NCI-H1048 (cell line): ENCODE measurements around the gene ZSWIM4.
"Not testable (repeated sequence)": the region's sequence is repeated elsewhere in the genome, so short reads cannot be mapped to it uniquely, and the experiment has no call there.

ENCODE experiments used
- DNase-seq: peaks from one replicate; lab custom pipeline; 2025; lab: John Stamatoyannopoulos, UW

ZSWIM4 gene

GRCh38 chr19:13794757-13795589, at the start of gene ZSWIM4:
Gene ZSWIM4, plus strand, starts transcription at chr19:13795443. Its CDS starts 206 bp downstream, at chr19:13795649.
- DNase-seq: peak; percentile 98

GRCh38 chr19:13747098-13747453, 48.2 kb upstream of the ZSWIM4 start:
- DNase-seq: no peak

GRCh38 chr19:13748169-13748828, 46.9 kb upstream of the ZSWIM4 start:
- DNase-seq: no peak

- no peak for DNase-seq
These were observed 43.8 kb upstream of the ZSWIM4 start for GRCh38 chr19:13751436-13751835.

GRCh38 chr19:13753622-13754021, 41.6 kb upstream of the ZSWIM4 start:
- not testable (repeated sequence) for DNase-seq

GRCh38 chr19:13756210-13756609, 39.0 kb upstream of the ZSWIM4 start:
- DNase-seq: no peak

- no peak for DNase-seq
These were observed 37.2 kb upstream of the ZSWIM4 start for GRCh38 chr19:13757805-13758772.

- no peak for DNase-seq
These were observed 36.4 kb upstream of the ZSWIM4 start for GRCh38 chr19:13758795-13759194.

- no peak for DNase-seq
These were observed 33.8 kb upstream of the ZSWIM4 start for GRCh38 chr19:13761423-13761822.

GRCh38 chr19:13762635-13763235, 32.5 kb upstream of the ZSWIM4 start:
- DNase-seq: no peak

GRCh38 chr19:13763265-13763664, 32.0 kb upstream of the ZSWIM4 start:
- DNase-seq: no peak

- DNase-seq: peak; percentile 48
These were observed 31.0 kb upstream of the ZSWIM4 start, which contains the start of gene MRI1 for GRCh38 chr19:13764101-13764807. Gene MRI1, plus strand, starts transcription at chr19:13764522. Its CDS starts 67 bp downstream, at chr19:13764589.

- no peak for DNase-seq
These were observed 30.3 kb upstream of the ZSWIM4 start for GRCh38 chr19:13764821-13765394.

- no peak for DNase-seq
These were observed 29.7 kb upstream of the ZSWIM4 start for GRCh38 chr19:13765395-13766094.

- no peak for DNase-seq
These were observed 29.2 kb upstream of the ZSWIM4 start for GRCh38 chr19:13766095-13766481.

GRCh38 chr19:13768510-13768909, 26.7 kb upstream of the ZSWIM4 start:
- no peak for DNase-seq

- DNase-seq: no peak
These were observed 25.1 kb upstream of the ZSWIM4 start for GRCh38 chr19:13770013-13770635.

- peak; percentile 61 for DNase-seq
These were observed 20.7 kb upstream of the ZSWIM4 start, which contains the start of gene C19orf53 for GRCh38 chr19:13774217-13775191. Gene C19orf53, plus strand, starts transcription at chr19:13774456. Its CDS starts 22 bp downstream, at chr19:13774478.
